ENCODE data around the gene TMEM237.
A peak's percentile ranks its signal among the peaks of the same experiment; 100 is the strongest.
"Not testable (repeated sequence)": the region's sequence is repeated elsewhere in the genome, so short reads cannot be mapped to it uniquely, and the experiment has no call there.

TMEM237 gene

GRCh38 chr2:201643216-201643890 is at the start of gene TMEM237:
TMEM237 (minus strand) TSS chr2:201643503; CDS start chr2:201643400, 103 bp downstream.
- DNase-seq, result peak; percentile 54

- DNase-seq, result no peak
These were observed 41.9 kb upstream of the TMEM237 start for GRCh38 chr2:201685156-201685555.

GRCh38 chr2:201680743-201681142 is 37.4 kb upstream of the TMEM237 start:
- DNase-seq, result no peak

GRCh38 chr2:201678401-201678800 is 35.1 kb upstream of the TMEM237 start:
- DNase-seq, result no peak

GRCh38 chr2:201675454-201675853 is 32.2 kb upstream of the TMEM237 start:
- DNase-seq, result no peak

GRCh38 chr2:201674794-201675193 is 31.5 kb upstream of the TMEM237 start:
- DNase-seq, result no peak

GRCh38 chr2:201674298-201674697 is 31.0 kb upstream of the TMEM237 start:
- DNase-seq, result no peak

- no peak for DNase-seq
These were observed 30.2 kb upstream of the TMEM237 start for GRCh38 chr2:201673546-201673945.

GRCh38 chr2:201671205-201671604 is 27.9 kb upstream of the TMEM237 start:
- DNase-seq, result not testable (repeated sequence)

GRCh38 chr2:201669865-201670264 is 26.6 kb upstream of the TMEM237 start:
- DNase-seq, result no peak

- DNase-seq, result no peak
These were observed 25.2 kb upstream of the TMEM237 start for GRCh38 chr2:201668402-201668910.

- DNase-seq, result no peak
These were observed 21.0 kb upstream of the TMEM237 start for GRCh38 chr2:201664334-201664733.

GRCh38 chr2:201661366-201661765 is 18.1 kb upstream of the TMEM237 start:
- no peak for DNase-seq

GRCh38 chr2:201660293-201660895 is 17.1 kb upstream of the TMEM237 start:
- no peak for DNase-seq

GRCh38 chr2:201656740-201657139 is 13.4 kb upstream of the TMEM237 start:
- no peak for DNase-seq

GRCh38 chr2:201656102-201656501 is 12.8 kb upstream of the TMEM237 start:
- DNase-seq, result no peak

GRCh38 chr2:201654616-201655384 is 11.5 kb upstream of the TMEM237 start:
- DNase-seq, result no peak

- no peak for DNase-seq
These were observed 9.9 kb upstream of the TMEM237 start for GRCh38 chr2:201653221-201653620.

- DNase-seq, result no peak
These were observed 6.1 kb upstream of the TMEM237 start for GRCh38 chr2:201649442-201649841.

GRCh38 chr2:201647431-201647830 is 4.1 kb upstream of the TMEM237 start:
- DNase-seq, result no peak

GRCh38 chr2:201644001-201644400 is 698 bp upstream of the TMEM237 start:
- DNase-seq, result no peak

- DNase-seq, result peak; percentile 75
These were observed 606 bp downstream of the TMEM237 start for GRCh38 chr2:201642579-201643215.

- no peak for DNase-seq
These were observed 1.2 kb downstream of the TMEM237 start for GRCh38 chr2:201642086-201642578.

Data from stimulated activated naive CD4-positive, alpha-beta T cell treated with Interleukin-2 at 50 U/mL for 16 hours (primary cell).